Panc1 (cell line): ENCODE results near the gene KCNB1. TPM values are rescaled to one million over a fixed set of nuclear protein-coding genes. Genes with fewer than 3 reads are reported as not detected.

Source experiments
- ATAC-seq: fragments of 200-7000 bp; cut with Tn5 transposase; 2 replicates; pipeline ENCODE4 v1.9.1; 2020; ENCODE audit warnings: mild to moderate bottlenecking, moderate library complexity
- BruUV-seq: library from RNA; stranded (reverse); fragments of 400-500 nt; replicated peaks from 2 replicates; lab custom pipeline; 2021; lab: Mats Ljungman, UMichigan
- CTCF ChIA-PET: fragments of 300-600 bp; sonication (Branson Sonifier 250); formaldehyde crosslinking; loops from one replicate; lab custom pipeline; 2022; ENCODE audit warnings: antibody characterized with exemption; lab: Charles Lee
- POLR2A ChIA-PET: fragments of 300-600 bp; sonication (Branson Sonifier 250); formaldehyde crosslinking; loops from one replicate; lab custom pipeline; 2022; ENCODE audit warnings: antibody characterized with exemption; lab: Charles Lee
- DNase-seq: peaks from one replicate; pipeline ENCODE4 v3.0.0-alpha.2; 2010; ENCODE audit warnings: low read depth, low spot score
- H3K27ac ChIP-seq: 2 replicates; pipeline ENCODE4 v1.5.1; 2011; ENCODE audit warnings: mild to moderate bottlenecking, low read length, inconsistent platforms
- H3K27me3 ChIP-seq: fragments of 200-500 bp; sonication (Bioruptor generic); 2 replicates; pipeline ENCODE4 v1.6.0; 2014; ENCODE audit warnings: low read length, inconsistent platforms; ENCODE audit not compliant: control insufficient read depth, insufficient read depth
- H3K36me3 ChIP-seq: fragments of 200-500 bp; sonication (Bioruptor generic); 2 replicates; pipeline ENCODE4 v1.5.1; 2014; ENCODE audit warnings: inconsistent platforms, mild to moderate bottlenecking, low read length, moderate library complexity; ENCODE audit not compliant: control insufficient read depth, insufficient read depth
- H3K4me1 ChIP-seq: 2 replicates; pipeline ENCODE4 v1.5.1; 2011; ENCODE audit warnings: inconsistent platforms, mild to moderate bottlenecking, low read length, moderate library complexity; ENCODE audit not compliant: control insufficient read depth, insufficient read depth
- H3K4me3 ChIP-seq, 2 experiments: 2 replicates each; pipeline ENCODE4 v1.5.1; 2011 to 2012; ENCODE audit warnings: low read depth in 2 of 2, low read length in 2 of 2, mild to moderate bottlenecking in 2 of 2, inconsistent platforms in 1 of 2, moderate library complexity in 1 of 2
- H3K9me3 ChIP-seq: fragments of 200-500 bp; sonication (Bioruptor generic); 2 replicates; pipeline ENCODE4 v1.5.1; 2014; ENCODE audit warnings: low read depth, mild to moderate bottlenecking, inconsistent platforms, low read length, moderate library complexity; ENCODE audit not compliant: control insufficient read depth, insufficient read depth
- POLR2AphosphoS5 ChIP-seq: IDR thresholded peaks from 2 replicates; pipeline ENCODE4 v1.6.1; 2012; ENCODE audit warnings: mild to moderate bottlenecking, low read depth, low read length, moderate library complexity
- SIN3A ChIP-seq: IDR thresholded peaks from 2 replicates; pipeline ENCODE4 v1.6.1; 2012; ENCODE audit warnings: low read depth, mild to moderate bottlenecking, low read length, moderate library complexity, borderline replicate concordance; ENCODE audit not compliant: insufficient read depth
- TCF7L2 ChIP-seq: IDR thresholded peaks from 2 replicates; pipeline ENCODE4 v1.6.1; 2011; ENCODE audit warnings: mild to moderate bottlenecking, low read depth, low read length, inconsistent platforms
- in situ Hi-C: cut with HindIII; loops from 2 replicates; pipeline ENCODE4 v1.10.0; 2016; ENCODE audit warnings: low sequenced_read_pairs, low pct_unique_long_range_greater_than_20kb
- intact Hi-C: fragments of 100-400 bp; cut with micrococcal nuclease; formaldehyde crosslinking; loops from one replicate; pipeline ENCODE4 v1.10.0; 2022; ENCODE audit not compliant: unreplicated experiment
- total RNA-seq: library from RNA; stranded (reverse); gene quantifications from one replicate; pipeline ENCODE4 v1.2.1, GENCODE V29; 2021; ENCODE audit not compliant: unreplicated experiment
- TF ChIP-seq, protein P1 (sequence below), 2 experiments: IDR thresholded peaks; 2 replicates each; pipeline ENCODE4 v1.6.1; 2011 to 2012; ENCODE audit warnings: low read depth in 2 of 2, control low read depth in 1 of 2, low read length in 1 of 2, mild to moderate bottlenecking in 1 of 2, moderate library complexity in 1 of 2; ENCODE audit not compliant: insufficient read depth in 1 of 2
- TF ChIP-seq, protein P2 (sequence below): fragments of 450-650 bp; IDR thresholded peaks from 2 replicates; pipeline ENCODE4 v1.5.1; 2017; ENCODE audit warnings: mild to moderate bottlenecking

KCNB1 gene
- total RNA-seq, 1 experiment from 2014 or later: 11.1 TPM

DNA sequence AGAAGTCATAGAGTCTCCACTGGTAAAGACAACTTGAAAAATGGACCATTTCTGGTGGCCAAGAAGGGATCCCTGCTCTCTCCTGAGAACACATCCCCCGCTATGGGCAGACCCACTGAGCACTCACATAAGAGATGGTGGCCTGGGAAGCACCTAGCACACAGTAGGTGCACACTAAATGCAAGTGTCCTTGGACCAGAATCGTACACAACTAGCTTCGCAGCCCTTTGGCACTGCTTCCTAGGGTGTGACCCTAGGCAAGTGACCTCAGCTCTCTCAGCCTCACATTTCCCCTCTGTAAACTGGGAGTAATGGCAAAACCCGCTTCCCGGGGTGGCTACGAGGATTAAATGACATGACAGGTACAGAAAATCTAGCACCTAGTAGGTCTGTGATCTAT, 35.1 kb downstream of the KCNB1 start:
- H3K36me3 ChIP-seq: no peaks in the 10 kb centered on the region
- H3K4me1 ChIP-seq: peaks cover 14% of the 10 kb centered on the region
- ChIA-PET CTCF (no interaction called here), POLR2A (interaction anchor here (0.5 kb wide), 2 partner anchors 133 to 202 kb away, joined by 3 to 6 read pairs; no protein-coding TSS in a partner anchor)
- intact Hi-C loops (no loop called here), in situ Hi-C loops (no loop called here)
- no peak for TF ChIP-seq TCF7L2
- TF ChIP-seq, protein P1, sequence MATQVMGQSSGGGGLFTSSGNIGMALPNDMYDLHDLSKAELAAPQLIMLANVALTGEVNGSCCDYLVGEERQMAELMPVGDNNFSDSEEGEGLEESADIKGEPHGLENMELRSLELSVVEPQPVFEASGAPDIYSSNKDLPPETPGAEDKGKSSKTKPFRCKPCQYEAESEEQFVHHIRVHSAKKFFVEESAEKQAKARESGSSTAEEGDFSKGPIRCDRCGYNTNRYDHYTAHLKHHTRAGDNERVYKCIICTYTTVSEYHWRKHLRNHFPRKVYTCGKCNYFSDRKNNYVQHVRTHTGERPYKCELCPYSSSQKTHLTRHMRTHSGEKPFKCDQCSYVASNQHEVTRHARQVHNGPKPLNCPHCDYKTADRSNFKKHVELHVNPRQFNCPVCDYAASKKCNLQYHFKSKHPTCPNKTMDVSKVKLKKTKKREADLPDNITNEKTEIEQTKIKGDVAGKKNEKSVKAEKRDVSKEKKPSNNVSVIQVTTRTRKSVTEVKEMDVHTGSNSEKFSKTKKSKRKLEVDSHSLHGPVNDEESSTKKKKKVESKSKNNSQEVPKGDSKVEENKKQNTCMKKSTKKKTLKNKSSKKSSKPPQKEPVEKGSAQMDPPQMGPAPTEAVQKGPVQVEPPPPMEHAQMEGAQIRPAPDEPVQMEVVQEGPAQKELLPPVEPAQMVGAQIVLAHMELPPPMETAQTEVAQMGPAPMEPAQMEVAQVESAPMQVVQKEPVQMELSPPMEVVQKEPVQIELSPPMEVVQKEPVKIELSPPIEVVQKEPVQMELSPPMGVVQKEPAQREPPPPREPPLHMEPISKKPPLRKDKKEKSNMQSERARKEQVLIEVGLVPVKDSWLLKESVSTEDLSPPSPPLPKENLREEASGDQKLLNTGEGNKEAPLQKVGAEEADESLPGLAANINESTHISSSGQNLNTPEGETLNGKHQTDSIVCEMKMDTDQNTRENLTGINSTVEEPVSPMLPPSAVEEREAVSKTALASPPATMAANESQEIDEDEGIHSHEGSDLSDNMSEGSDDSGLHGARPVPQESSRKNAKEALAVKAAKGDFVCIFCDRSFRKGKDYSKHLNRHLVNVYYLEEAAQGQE (IDR thresholded peaks at IDR 0.05; ENCODE audit: insufficient read depth in 1 of 2, low read depth in 2 of 2, low read length in 1 of 2): no peak
- TF ChIP-seq SIN3A: no peak
- TF ChIP-seq, protein P2, sequence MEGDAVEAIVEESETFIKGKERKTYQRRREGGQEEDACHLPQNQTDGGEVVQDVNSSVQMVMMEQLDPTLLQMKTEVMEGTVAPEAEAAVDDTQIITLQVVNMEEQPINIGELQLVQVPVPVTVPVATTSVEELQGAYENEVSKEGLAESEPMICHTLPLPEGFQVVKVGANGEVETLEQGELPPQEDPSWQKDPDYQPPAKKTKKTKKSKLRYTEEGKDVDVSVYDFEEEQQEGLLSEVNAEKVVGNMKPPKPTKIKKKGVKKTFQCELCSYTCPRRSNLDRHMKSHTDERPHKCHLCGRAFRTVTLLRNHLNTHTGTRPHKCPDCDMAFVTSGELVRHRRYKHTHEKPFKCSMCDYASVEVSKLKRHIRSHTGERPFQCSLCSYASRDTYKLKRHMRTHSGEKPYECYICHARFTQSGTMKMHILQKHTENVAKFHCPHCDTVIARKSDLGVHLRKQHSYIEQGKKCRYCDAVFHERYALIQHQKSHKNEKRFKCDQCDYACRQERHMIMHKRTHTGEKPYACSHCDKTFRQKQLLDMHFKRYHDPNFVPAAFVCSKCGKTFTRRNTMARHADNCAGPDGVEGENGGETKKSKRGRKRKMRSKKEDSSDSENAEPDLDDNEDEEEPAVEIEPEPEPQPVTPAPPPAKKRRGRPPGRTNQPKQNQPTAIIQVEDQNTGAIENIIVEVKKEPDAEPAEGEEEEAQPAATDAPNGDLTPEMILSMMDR: no peak
- TF ChIP-seq POLR2AphosphoS5: no peak
- no TSS peak for BruUV-seq
- DNase-seq: no peak
- no peak overlapping the region for H3K27ac ChIP-seq
- ATAC-seq: no peak
- no peaks in the 10 kb centered on the region for H3K9me3 ChIP-seq
- H3K4me3 ChIP-seq: no peak overlapping the region
- no peaks in the 10 kb centered on the region for H3K27me3 ChIP-seq

DNA sequence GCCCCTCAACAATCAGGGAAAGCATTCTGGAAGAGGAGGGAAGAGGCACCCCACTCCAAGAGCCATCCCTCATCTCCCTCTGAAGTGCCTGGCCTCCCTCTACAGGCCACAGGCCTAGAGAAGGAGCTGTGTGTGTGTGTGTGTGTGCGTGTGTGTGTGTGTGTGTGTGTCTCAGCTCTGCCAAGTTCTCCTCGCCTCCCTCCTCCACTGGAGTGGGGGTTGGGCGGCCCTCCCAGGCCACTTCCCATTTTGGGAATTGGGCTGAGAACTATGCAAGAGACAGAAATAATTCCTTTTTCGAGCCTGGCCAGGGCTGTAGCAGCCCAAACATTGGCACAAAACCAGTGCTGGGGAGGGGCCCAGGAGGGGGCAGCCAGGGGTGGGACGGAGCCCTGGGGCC, 35.7 kb downstream of the KCNB1 start:
- Histone ChIP-seq H3K27me3 (no peaks in the 10 kb centered on the region), H3K9me3 (no peaks in the 10 kb centered on the region), H3K27ac (no peak overlapping the region), H3K4me1 (peaks cover 8% of the 10 kb centered on the region), H3K4me3 (no peak overlapping the region), H3K36me3 (no peaks in the 10 kb centered on the region)
- intact Hi-C loops: no loop called here
- no TSS peak for BruUV-seq
- ChIA-PET CTCF (no interaction called here), POLR2A (interaction anchor here (0.5 kb wide), 1 partner anchor 134 kb away, joined by 6 read pairs; no protein-coding TSS in a partner anchor)
- ATAC-seq: no peak
- TF ChIP-seq, protein P2: no peak
- TF ChIP-seq POLR2AphosphoS5 (no peak), SIN3A (no peak), TCF7L2 (no peak)
- TF ChIP-seq, protein P1 (IDR thresholded peaks at IDR 0.05; ENCODE audit: insufficient read depth in 1 of 2, low read depth in 2 of 2, low read length in 1 of 2): no peak
- DNase-seq: no peak
- in situ Hi-C loops: no loop called here
